Effector memory CD8-positive, alpha-beta T cell (primary cell): ENCODE data around the gene CLK3.

Experiments used
- ATAC-seq: fragments of 150-1000 bp; cut with Tn5 transposase; replicated peaks from 2 replicates; pipeline ENCODE4 v1.10.0; 2021; ENCODE audit warnings: mild to moderate bottlenecking, moderate library complexity
- DNase-seq, 3 experiments: peaks; one replicate each; pipeline ENCODE4 v3.0.0; 2021
- H3K27ac Mint-ChIP-seq, 2 donors: one replicate each; pipeline ENCODE4 v1.8.0; 2022; ENCODE audit warnings: mild to moderate bottlenecking in 2 of 2, mixed read lengths in 2 of 2, moderate library complexity in 2 of 2
- H3K27me3 Mint-ChIP-seq, 2 donors: one replicate each; pipeline ENCODE4 v1.8.0; 2022; ENCODE audit warnings: mixed read lengths in 2 of 2
- H3K36me3 Mint-ChIP-seq: one replicate; pipeline ENCODE4 v1.8.0; 2022; ENCODE audit warnings: mild to moderate bottlenecking, moderate library complexity, mixed read lengths; ENCODE audit not compliant: insufficient read depth
- H3K4me1 Mint-ChIP-seq, 2 donors: one replicate each; pipeline ENCODE4 v1.8.0; 2022; ENCODE audit warnings: low read depth in 2 of 2, mixed read lengths in 2 of 2
- H3K4me3 Mint-ChIP-seq, 2 donors: one replicate each; pipeline ENCODE4 v1.8.0; 2022; ENCODE audit warnings: mild to moderate bottlenecking in 2 of 2, mixed read lengths in 2 of 2, moderate library complexity in 2 of 2
- H3K9me3 Mint-ChIP-seq, 2 donors: one replicate each; pipeline ENCODE4 v1.8.0; 2022; ENCODE audit warnings: mixed read lengths in 2 of 2

CLK3 gene

GRCh38 chr15:74608786-74609185 is 6.8 kb upstream of the CLK3 start:
- Mint-ChIP-seq H3K4me3 (no peak overlapping the region), H3K27me3 (no peaks in the 10 kb centered on the region), H3K27ac (no peak overlapping the region), H3K9me3 (no peaks in the 10 kb centered on the region), H3K4me1 (peaks cover 0 to 6% of the 10 kb centered on the region in 2 donors), H3K36me3 (peaks cover 3% of the 10 kb centered on the region)
- DNase-seq: no peak
- ATAC-seq: no peak

- H3K4me3 Mint-ChIP-seq: no peak overlapping the region
- H3K36me3 Mint-ChIP-seq: peaks cover 10% of the 10 kb centered on the region
- ATAC-seq (no peak), DNase-seq (no peak)
- peaks cover 0 to 6% of the 10 kb centered on the region in 2 donors for H3K4me1 Mint-ChIP-seq
- no peaks in the 10 kb centered on the region for H3K9me3 Mint-ChIP-seq
- H3K27ac Mint-ChIP-seq: no peak overlapping the region
- no peaks in the 10 kb centered on the region for H3K27me3 Mint-ChIP-seq
Observed at GRCh38 chr15:74609938-74610301, 5.7 kb upstream of the CLK3 start.

- ATAC-seq: no peak
- no peak for DNase-seq
- Mint-ChIP-seq H3K4me3 (no peak overlapping the region), H3K4me1 (peaks cover 0 to 7% of the 10 kb centered on the region in 2 donors), H3K9me3 (no peaks in the 10 kb centered on the region), H3K27ac (no peak overlapping the region), H3K27me3 (no peaks in the 10 kb centered on the region), H3K36me3 (peaks cover 12% of the 10 kb centered on the region)
Observed at GRCh38 chr15:74610302-74610951, 5.2 kb upstream of the CLK3 start.

- H3K27me3 Mint-ChIP-seq: no peaks in the 10 kb centered on the region
- H3K4me1 Mint-ChIP-seq: peaks cover 1 to 8% of the 10 kb centered on the region in 2 donors
- ATAC-seq (no peak), DNase-seq (no peak)
- H3K27ac Mint-ChIP-seq: no peak overlapping the region
- H3K36me3 Mint-ChIP-seq: peaks cover 18% of the 10 kb centered on the region
- H3K4me3 Mint-ChIP-seq: no peak overlapping the region
- no peaks in the 10 kb centered on the region for H3K9me3 Mint-ChIP-seq
Observed at GRCh38 chr15:74611341-74611740, 4.3 kb upstream of the CLK3 start.

GRCh38 chr15:74611834-74612233 is 3.8 kb upstream of the CLK3 start:
- Mint-ChIP-seq H3K27me3 (no peaks in the 10 kb centered on the region), H3K4me3 (no peak overlapping the region), H3K4me1 (peaks cover 6 to 13% of the 10 kb centered on the region in 2 donors), H3K9me3 (no peaks in the 10 kb centered on the region), H3K36me3 (peaks cover 22% of the 10 kb centered on the region), H3K27ac (no peak overlapping the region)
- DNase-seq: no peak
- no peak for ATAC-seq

GRCh38 chr15:74612677-74613076 is 3.0 kb upstream of the CLK3 start:
- Mint-ChIP-seq H3K36me3 (peaks cover 22% of the 10 kb centered on the region), H3K9me3 (no peaks in the 10 kb centered on the region), H3K4me3 (peak overlapping the region in 1 of 2 donors; percentile 61), H3K27me3 (no peaks in the 10 kb centered on the region), H3K4me1 (peaks cover 14 to 21% of the 10 kb centered on the region in 2 donors), H3K27ac (peak overlapping the region; percentile 29 to 82)
- DNase-seq (no peak), ATAC-seq (no peak)

- Mint-ChIP-seq H3K27me3 (no peaks in the 10 kb centered on the region), H3K9me3 (no peaks in the 10 kb centered on the region), H3K27ac (peak overlapping the region; percentile 29 to 82), H3K4me3 (peak overlapping the region; percentile 32 to 92), H3K36me3 (peaks cover 21% of the 10 kb centered on the region), H3K4me1 (peaks cover 21 to 28% of the 10 kb centered on the region in 2 donors)
- no peak for DNase-seq
- no peak for ATAC-seq
Observed at GRCh38 chr15:74613089-74613952, 2.3 kb upstream of the CLK3 start.

GRCh38 chr15:74613953-74614743 is 1.5 kb upstream of the CLK3 start:
- peak overlapping the region; percentile 96 to 98 for H3K27ac Mint-ChIP-seq
- H3K4me1 Mint-ChIP-seq: peaks cover 23 to 35% of the 10 kb centered on the region in 2 donors
- H3K36me3 Mint-ChIP-seq: peaks cover 21% of the 10 kb centered on the region

GRCh38 chr15:74614744-74615507 is 710 bp upstream of the CLK3 start:
- Mint-ChIP-seq H3K4me1 (peaks cover 30 to 41% of the 10 kb centered on the region in 2 donors), H3K9me3 (no peaks in the 10 kb centered on the region), H3K27me3 (no peaks in the 10 kb centered on the region), H3K27ac (peak overlapping the region; percentile 96 to 98), H3K4me3 (peak overlapping the region; percentile 91 to 92), H3K36me3 (peaks cover 29% of the 10 kb centered on the region)
- ATAC-seq (peak; percentile 74), DNase-seq (peak; percentile 94 to 97 (median 95))

More at GRCh38 chr15:74613953-74614743, 1.5 kb upstream of the CLK3 start:
- no peak for ATAC-seq
- Mint-ChIP-seq H3K27me3 (no peaks in the 10 kb centered on the region), H3K9me3 (no peaks in the 10 kb centered on the region), H3K4me3 (peak overlapping the region; percentile 91 to 92)
- no peak for DNase-seq

GRCh38 chr15:74616366-74616939 is 817 bp downstream of the CLK3 start:
- ATAC-seq (peak; percentile 6), DNase-seq (peak; percentile 62 to 70 (median 64))
- Mint-ChIP-seq H3K4me3 (peak overlapping the region; percentile 91 to 92), H3K9me3 (no peaks in the 10 kb centered on the region), H3K4me1 (peaks cover 41 to 55% of the 10 kb centered on the region in 2 donors), H3K27ac (peak overlapping the region; percentile 96 to 98), H3K27me3 (no peaks in the 10 kb centered on the region), H3K36me3 (peaks cover 43% of the 10 kb centered on the region)

GRCh38 chr15:74616996-74617395 is 1.4 kb downstream of the CLK3 start:
- Mint-ChIP-seq H3K9me3 (no peaks in the 10 kb centered on the region), H3K36me3 (peaks cover 48% of the 10 kb centered on the region), H3K27me3 (no peaks in the 10 kb centered on the region), H3K4me1 (peaks cover 44 to 55% of the 10 kb centered on the region in 2 donors), H3K4me3 (peak overlapping the region; percentile 91 to 92), H3K27ac (peak overlapping the region; percentile 96 to 98)
- no peak for ATAC-seq
- no peak for DNase-seq

- peaks cover 67% of the 10 kb centered on the region for H3K36me3 Mint-ChIP-seq
- ATAC-seq (no peak), DNase-seq (no peak)
- H3K27me3 Mint-ChIP-seq: no peaks in the 10 kb centered on the region
- H3K9me3 Mint-ChIP-seq: no peaks in the 10 kb centered on the region
- peak overlapping the region in 1 of 2 donors; percentile 85 for H3K27ac Mint-ChIP-seq
- H3K4me1 Mint-ChIP-seq: peaks cover 50% of the 10 kb centered on the region in 2 donors
- H3K4me3 Mint-ChIP-seq: no peak overlapping the region
Observed at GRCh38 chr15:74618841-74619596, 3.4 kb downstream of the CLK3 start.
